ENCODE results near the gene DTNA. TPM values are rescaled to one million over a fixed set of nuclear protein-coding genes. Genes with fewer than 3 reads are reported as not detected.

The DTNA gene
- total RNA-seq, 1 experiment from 2014 or later: 9.6 TPM

- Histone ChIP-seq H3K9ac (ENCODE audit: low read length) (no peak overlapping the region), H3K27ac (ENCODE audit: low read depth, low read length) (no peak overlapping the region), H3K27me3 (ENCODE audit: insufficient read depth, low read length) (no peaks in the 10 kb centered on the region), H4K20me1 (ENCODE audit: insufficient read depth) (no peaks in the 10 kb centered on the region), H3K36me3 (ENCODE audit: control insufficient read depth in 1 of 2, insufficient read depth in 2 of 2, low read length in 2 of 2) (no peaks in the 10 kb centered on the region), H3K9me2 (ENCODE audit: insufficient read depth) (no peaks in the 10 kb centered on the region), H3K4me1 (ENCODE audit: control insufficient read depth in 1 of 2, insufficient read depth in 2 of 2, low read length in 2 of 2) (no peaks in the 10 kb centered on the region), H3K4me2 (ENCODE audit: low read length) (no peak overlapping the region), H2AFZ (ENCODE audit: low read depth, low read length, poor library complexity, severe bottlenecking) (no peak overlapping the region), H3K79me2 (ENCODE audit: insufficient read depth, low read length) (no peaks in the 10 kb centered on the region), H3K4me3 (replicated peaks in 1 of 2; ENCODE audit: low read depth in 1 of 2, low read length in 2 of 2) (no peak overlapping the region), H3K9me3 (ENCODE audit: control insufficient read depth in 1 of 2, insufficient read depth in 1 of 2, low read depth in 1 of 2, low read length in 2 of 2) (no peaks in the 10 kb centered on the region)
- CTCF ChIA-PET: interaction anchor here (1.1 kb wide), 1 partner anchor 33 kb away, joined by 3 read pairs; no protein-coding TSS in a partner anchor
- no TSS peak for BruUV-seq (replicated peaks)
- TF ChIP-seq CTCF (IDR thresholded peaks at IDR 0.05 in 2 of 3, conservative IDR thresholded peaks at IDR 0.05 in 1 of 3; ENCODE audit: borderline replicate concordance in 1 of 3, insufficient read depth in 1 of 3, low read depth in 2 of 3, low read length in 2 of 3) (no peak), YY1 (IDR thresholded peaks at IDR 0.05; ENCODE audit: extremely low read depth, insufficient replicate concordance, low read depth, low read length) (no peak), SIN3A (IDR thresholded peaks at IDR 0.05; ENCODE audit: low read depth) (no peak), EZH2 (IDR thresholded peaks at IDR 0.05) (no peak), CBX3 (IDR thresholded peaks at IDR 0.05; ENCODE audit: low read depth) (no peak), POLR2AphosphoS5 (IDR thresholded peaks at IDR 0.05; ENCODE audit: low read depth, low read length) (no peak), SRF (IDR thresholded peaks at IDR 0.05; ENCODE audit: low read depth) (no peak), TCF7L2 (IDR thresholded peaks at IDR 0.05; ENCODE audit: borderline replicate concordance, extremely low read depth, insufficient read depth, insufficient read length) (no peak), RAD21 (IDR thresholded peaks at IDR 0.05; ENCODE audit: low read depth) (no peak), ZBTB33 (IDR thresholded peaks at IDR 0.05; ENCODE audit: extremely low read depth, insufficient replicate concordance, low read length) (no peak), REST (IDR thresholded peaks at IDR 0.05; ENCODE audit: low read depth) (no peak), ZNF274 (IDR thresholded peaks at IDR 0.05; ENCODE audit: low read depth, low read length) (no peak), MAX (IDR thresholded peaks at IDR 0.05) (no peak), ZFX (IDR thresholded peaks at IDR 0.05) (no peak), CEBPB (IDR thresholded peaks at IDR 0.05; ENCODE audit: low read depth) (no peak), POLR2A (IDR thresholded peaks at IDR 0.05; ENCODE audit: borderline replicate concordance, extremely low read depth, insufficient read depth, insufficient read length) (no peak), JUND (IDR thresholded peaks at IDR 0.05) (no peak), EGR1 (IDR thresholded peaks at IDR 0.05; ENCODE audit: low read depth) (no peak), FOSL1 (IDR thresholded peaks at IDR 0.05; ENCODE audit: low read depth) (no peak)
- ATAC-seq (no peak), DNase-seq (ENCODE audit: low read depth, low spot score) (no peak)
- RAD21 ChIA-PET (ENCODE audit: low non-redundant PET in 1 of 2, low total read pairs in 2 of 2, uncharacterized antibody in 2 of 2, unreplicated experiment in 2 of 2): no interaction called here
- intact Hi-C loops (cut with micrococcal nuclease): no loop called here
- POLR2A ChIA-PET: no interaction called here
Measured at GRCh38 chr18:34696671-34697070, 13.4 kb upstream of the DTNA start.

Measured in HCT116 (cell line).